Small intestine (tissue), 7 donors: ENCODE results near the gene ADRB2. TPM values are rescaled to one million over a fixed set of nuclear protein-coding genes. Genes with fewer than 3 reads are reported as not detected.

Experiments
- DNase-seq, 2 donors: peaks; one replicate each; pipeline versions ENCODE4 v3.0.0 to v3.0.0-alpha.2; 2013
- FAIRE-seq: peaks from 2 replicates; lab custom pipeline; 2012; peaks lifted over from hg19 to GRCh38; lab: Jason Lieb, UNC
- H3K27ac ChIP-seq, 3 donors: one replicate each; pipeline ENCODE4 v1.5.1; 2013; ENCODE audit warnings: low read length in 2 of 3, mild to moderate bottlenecking in 2 of 3, control low read depth in 1 of 3, inconsistent platforms in 1 of 3, low read depth in 1 of 3, moderate library complexity in 1 of 3
- H3K27me3 ChIP-seq, 3 donors: one replicate each; pipeline ENCODE4 v1.6.1; 2013; ENCODE audit warnings: low read length in 3 of 3, inconsistent platforms in 1 of 3; ENCODE audit not compliant: control insufficient read depth in 3 of 3, insufficient read depth in 3 of 3
- H3K36me3 ChIP-seq, 3 donors: one replicate each; pipeline ENCODE4 v1.6.1; 2013; ENCODE audit warnings: low read length in 3 of 3, inconsistent platforms in 1 of 3, low read depth in 1 of 3, mild to moderate bottlenecking in 1 of 3, moderate library complexity in 1 of 3; ENCODE audit not compliant: control insufficient read depth in 3 of 3, insufficient read depth in 2 of 3
- H3K4me1 ChIP-seq, 3 donors: one replicate each; pipeline ENCODE4 v1.6.1; 2013; ENCODE audit warnings: low read length in 2 of 3, inconsistent platforms in 1 of 3, low read depth in 1 of 3, mild to moderate bottlenecking in 1 of 3, moderate library complexity in 1 of 3; ENCODE audit not compliant: control insufficient read depth in 3 of 3, insufficient read depth in 2 of 3
- H3K4me3 ChIP-seq, 3 donors: one replicate each; pipeline ENCODE4 v1.5.1; 2013; ENCODE audit warnings: low read length in 3 of 3, control low read depth in 1 of 3, inconsistent platforms in 1 of 3, low read depth in 1 of 3, mild to moderate bottlenecking in 1 of 3, moderate library complexity in 1 of 3
- H3K9me3 ChIP-seq, 2 donors: one replicate each; pipeline ENCODE4 v1.6.1; 2013; ENCODE audit warnings: low read depth in 1 of 2, low read length in 1 of 2; ENCODE audit not compliant: control insufficient read depth in 2 of 2, insufficient read depth in 1 of 2
- WGBS, 3 donors: extraction: QIAGEN DNeasy Blood & Tissue Kit; methylation state at CpG; one replicate each; pipeline ENCODE4 v1.1.7; 2013; 5-methylcytosine and 5-hydroxymethylcytosine counted together
- polyA plus RNA-seq, 4 donors: library from polyadenylated mRNA; stranded (reverse) in 3 of 4; unstranded in 1 of 4; fragments of 200-250 nt in 3 of 4; fragments of 120-200 nt in 1 of 4; gene quantifications; one replicate each; pipeline versions ENCODE4 v1.2.1 to v1.2.3, GENCODE V29; 2013
- donor health status: healthy with polysubstance abuse.
- donor health status: control.
- donor health status: control.
- donor health status: Bipolar disorder and iron deficiency.
- donor health status: healthy.

ADRB2 gene
- polyA plus RNA-seq, 4 donors, result 0.27 to 1.5 (median 0.54) TPM; not detected in 1

- Histone ChIP-seq H3K9me3 (no peaks in the 10 kb centered on the region), H3K4me3 (no peak overlapping the region)
- FAIRE-seq, result no peak
Observed at GRCh38 chr5:148829734-148830133, 3.3 kb downstream of the ADRB2 start.

GRCh38 chr5:148830211-148830610 lies 3.8 kb downstream of the ADRB2 start:
- WGBS, 3 donors, result 78 to 83% (median 82%) methylated on average over 2 of the region's 2 CpGs
- Histone ChIP-seq H3K36me3 (no peaks in the 10 kb centered on the region), H3K9me3 (no peaks in the 10 kb centered on the region), H3K27me3 (peaks cover 0 to 42% (median 0%) of the 10 kb centered on the region in 3 donors), H3K4me3 (no peak overlapping the region), H3K27ac (no peak overlapping the region), H3K4me1 (peaks cover 0 to 7% (median 2%) of the 10 kb centered on the region in 3 donors)
- DNase-seq (no peak), FAIRE-seq (no peak)

More at GRCh38 chr5:148829734-148830133, 3.3 kb downstream of the ADRB2 start:
- DNase-seq, result no peak
- Histone ChIP-seq H3K36me3 (no peaks in the 10 kb centered on the region), H3K4me1 (peaks cover 0 to 7% (median 2%) of the 10 kb centered on the region in 3 donors), H3K27ac (no peak overlapping the region), H3K27me3 (peaks cover 0 to 42% (median 0%) of the 10 kb centered on the region in 3 donors)
- 69 to 78% (median 74%) methylated on average over 5 of the region's 5 CpGs for WGBS, 3 donors

GRCh38 chr5:148831590-148832565 lies 5.5 kb downstream of the ADRB2 start:
- H3K9me3 ChIP-seq, result no peaks in the 10 kb centered on the region
- 71 to 79% (median 76%) methylated on average over 8 of the region's 8 CpGs for WGBS, 3 donors
- FAIRE-seq (no peak), DNase-seq (no peak)
- no peak overlapping the region for H3K4me3 ChIP-seq
- peaks cover 0 to 2% (median under 1%) of the 10 kb centered on the region in 3 donors for H3K4me1 ChIP-seq
- no peaks in the 10 kb centered on the region for H3K36me3 ChIP-seq
- peaks cover 0 to 28% (median 0%) of the 10 kb centered on the region in 3 donors for H3K27me3 ChIP-seq
- peak overlapping the region in 1 of 3 donors; percentile 22 for H3K27ac ChIP-seq

- DNase-seq (no peak), FAIRE-seq (no peak)
- Histone ChIP-seq H3K9me3 (no peaks in the 10 kb centered on the region), H3K27me3 (peaks cover 0 to 22% (median 0%) of the 10 kb centered on the region in 3 donors), H3K27ac (peak overlapping the region in 1 of 3 donors; percentile 47), H3K36me3 (no peaks in the 10 kb centered on the region), H3K4me3 (no peak overlapping the region), H3K4me1 (peaks cover 0 to 2% (median 0%) of the 10 kb centered on the region in 3 donors)
- 27 to 67% (median 48%) methylated on average over 2 of the region's 2 CpGs for WGBS, 3 donors
Observed at GRCh38 chr5:148833122-148833521, 6.7 kb downstream of the ADRB2 start.

GRCh38 chr5:148833925-148834324 lies 7.5 kb downstream of the ADRB2 start:
- Histone ChIP-seq H3K4me1 (peaks cover 0 to 2% (median 0%) of the 10 kb centered on the region in 3 donors), H3K27me3 (peaks cover 0 to 16% (median 0%) of the 10 kb centered on the region in 3 donors), H3K36me3 (no peaks in the 10 kb centered on the region), H3K27ac (no peak overlapping the region), H3K9me3 (no peaks in the 10 kb centered on the region), H3K4me3 (no peak overlapping the region)
- no peak for FAIRE-seq
- 64 to 72% (median 71%) methylated on average over 2 of the region's 2 CpGs for WGBS, 3 donors
- DNase-seq, result no peak

GRCh38 chr5:148834689-148835088 lies 8.3 kb downstream of the ADRB2 start:
- Histone ChIP-seq H3K27ac (peak overlapping the region in 1 of 3 donors; percentile 9), H3K27me3 (peaks cover 0 to 11% (median 0%) of the 10 kb centered on the region in 3 donors), H3K4me1 (peaks cover 0 to 2% (median 0%) of the 10 kb centered on the region in 3 donors), H3K9me3 (no peaks in the 10 kb centered on the region), H3K36me3 (no peaks in the 10 kb centered on the region), H3K4me3 (no peak overlapping the region)
- FAIRE-seq, result no peak
- no peak for DNase-seq
- WGBS, 3 donors, result 85 to 95% (median 86%) methylated on average over 4 of the region's 4 CpGs

GRCh38 chr5:148836272-148837250 lies 10.2 kb downstream of the ADRB2 start:
- H3K4me1 ChIP-seq, result peaks cover 0 to 2% (median 0%) of the 10 kb centered on the region in 3 donors
- H3K27me3 ChIP-seq, result peaks cover 0 to 7% (median 0%) of the 10 kb centered on the region in 3 donors
- no peak overlapping the region for H3K4me3 ChIP-seq
- FAIRE-seq, result no peak
- DNase-seq, result no peak
- 73 to 78% (median 77%) methylated on average over 11 of the region's 11 CpGs for WGBS, 3 donors
- no peaks in the 10 kb centered on the region for H3K9me3 ChIP-seq
- H3K27ac ChIP-seq, result no peak overlapping the region
- no peaks in the 10 kb centered on the region for H3K36me3 ChIP-seq
